ENCODE results near the gene RAPGEFL1.
"Not testable (repeated sequence)": the region's sequence is repeated elsewhere in the genome, so short reads cannot be mapped to it uniquely, and the experiment has no call there.

Gene RAPGEFL1, protein sequence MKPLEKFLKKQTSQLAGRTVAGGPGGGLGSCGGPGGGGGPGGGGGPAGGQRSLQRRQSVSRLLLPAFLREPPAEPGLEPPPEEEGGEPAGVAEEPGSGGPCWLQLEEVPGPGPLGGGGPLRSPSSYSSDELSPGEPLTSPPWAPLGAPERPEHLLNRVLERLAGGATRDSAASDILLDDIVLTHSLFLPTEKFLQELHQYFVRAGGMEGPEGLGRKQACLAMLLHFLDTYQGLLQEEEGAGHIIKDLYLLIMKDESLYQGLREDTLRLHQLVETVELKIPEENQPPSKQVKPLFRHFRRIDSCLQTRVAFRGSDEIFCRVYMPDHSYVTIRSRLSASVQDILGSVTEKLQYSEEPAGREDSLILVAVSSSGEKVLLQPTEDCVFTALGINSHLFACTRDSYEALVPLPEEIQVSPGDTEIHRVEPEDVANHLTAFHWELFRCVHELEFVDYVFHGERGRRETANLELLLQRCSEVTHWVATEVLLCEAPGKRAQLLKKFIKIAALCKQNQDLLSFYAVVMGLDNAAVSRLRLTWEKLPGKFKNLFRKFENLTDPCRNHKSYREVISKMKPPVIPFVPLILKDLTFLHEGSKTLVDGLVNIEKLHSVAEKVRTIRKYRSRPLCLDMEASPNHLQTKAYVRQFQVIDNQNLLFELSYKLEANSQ

GRCh38 chr17:40177275-40177874 lies at the start of gene RAPGEFL1:
Gene RAPGEFL1 (plus strand): TSS chr17:40177470. CDS start chr17:40177862, 392 bp downstream.
- DNase-seq, result peak; percentile 53

DNA sequence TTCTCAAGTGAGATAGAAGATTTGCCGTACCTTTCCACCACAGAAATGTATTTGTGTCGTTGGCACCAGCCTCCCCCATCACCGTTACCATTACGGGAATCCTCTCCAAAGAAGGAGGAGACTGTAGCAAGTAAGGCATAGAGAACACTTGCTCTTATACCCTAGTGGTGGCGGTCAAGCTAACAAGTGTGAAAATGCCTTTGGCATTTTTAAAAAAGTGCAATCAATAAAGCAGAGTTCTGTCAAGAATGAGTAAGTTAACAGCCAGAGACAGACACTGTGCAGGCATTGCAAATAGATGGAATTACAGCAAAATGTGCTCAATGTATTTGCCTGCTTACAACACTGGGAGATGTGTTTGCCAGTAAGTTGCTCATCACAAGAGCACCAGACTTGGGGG lies 47.8 kb upstream of the RAPGEFL1 start:
- no peak for DNase-seq

DNA sequence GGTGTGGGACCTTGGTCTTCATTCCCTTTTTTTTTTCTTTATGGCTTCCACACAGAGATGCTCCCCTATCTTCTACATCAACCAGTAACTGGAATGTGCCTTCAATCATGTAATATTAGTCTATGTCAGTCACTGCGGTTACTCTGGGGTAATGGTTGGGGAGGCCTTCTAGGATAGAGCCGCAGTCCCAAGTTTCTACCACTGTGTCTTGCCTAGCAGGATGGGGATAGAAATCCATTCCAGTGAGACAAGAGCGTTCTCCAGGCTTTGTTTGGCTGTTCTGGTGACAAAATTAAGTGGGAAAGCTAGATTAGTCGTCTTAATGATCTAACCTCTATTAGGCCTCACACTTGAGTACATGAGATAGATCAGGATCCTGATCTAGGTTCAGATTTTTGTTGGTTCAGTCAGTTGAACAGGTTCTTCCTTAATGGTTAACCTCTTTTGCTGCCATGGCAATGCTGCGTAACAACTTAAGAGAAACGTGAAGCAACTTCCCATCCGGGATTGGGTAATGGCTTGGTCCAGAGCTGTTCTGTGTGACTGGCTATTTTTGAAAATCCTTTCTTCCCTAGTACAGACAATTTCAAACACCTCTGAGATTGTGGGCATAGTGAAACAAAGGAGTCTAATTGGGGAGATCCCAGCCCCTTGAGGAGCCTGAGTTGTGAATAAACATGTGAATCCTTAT lies 46.8 kb upstream of the RAPGEFL1 start:
- no peak for DNase-seq

DNA sequence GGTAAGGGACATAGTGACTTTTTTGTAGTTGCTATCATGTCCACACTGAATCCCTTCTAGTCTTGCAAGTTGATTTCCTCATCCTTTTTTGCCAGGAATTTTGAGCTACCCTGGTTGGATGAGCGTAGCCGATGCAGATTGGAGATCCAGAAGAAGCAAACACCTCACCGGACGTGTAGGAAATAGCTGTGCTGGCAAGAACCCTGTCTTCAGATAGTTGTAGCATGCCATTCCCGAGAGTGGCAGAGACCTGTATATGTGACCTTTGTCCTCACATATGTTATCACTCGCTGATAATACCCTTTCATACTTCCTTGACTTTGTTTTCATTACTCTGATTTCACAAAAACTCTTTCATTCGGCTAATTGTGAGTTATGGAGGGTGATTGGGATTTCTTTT lies 43.1 kb upstream of the RAPGEFL1 start:
- no peak for DNase-seq

DNA sequence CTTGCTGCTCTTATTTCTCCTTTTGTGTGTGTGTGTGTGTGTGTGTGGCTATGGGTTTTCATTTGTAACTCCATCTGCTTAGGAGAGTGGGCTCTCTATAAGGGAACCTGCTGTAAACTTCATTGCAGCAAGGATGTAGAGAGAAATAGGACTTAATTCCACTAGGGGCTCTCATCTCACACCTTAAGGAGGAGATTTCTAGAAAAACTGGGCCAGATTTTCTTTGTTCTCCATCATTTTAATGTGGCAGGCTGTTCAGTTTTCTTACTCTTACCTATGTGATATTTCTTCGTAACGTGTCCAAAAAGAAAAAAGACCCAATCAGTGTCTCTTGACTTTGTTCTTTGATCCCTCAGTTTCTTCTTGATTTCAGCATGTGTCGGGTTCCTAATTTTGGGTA lies 41.5 kb upstream of the RAPGEFL1 start:
- DNase-seq, result no peak

DNA sequence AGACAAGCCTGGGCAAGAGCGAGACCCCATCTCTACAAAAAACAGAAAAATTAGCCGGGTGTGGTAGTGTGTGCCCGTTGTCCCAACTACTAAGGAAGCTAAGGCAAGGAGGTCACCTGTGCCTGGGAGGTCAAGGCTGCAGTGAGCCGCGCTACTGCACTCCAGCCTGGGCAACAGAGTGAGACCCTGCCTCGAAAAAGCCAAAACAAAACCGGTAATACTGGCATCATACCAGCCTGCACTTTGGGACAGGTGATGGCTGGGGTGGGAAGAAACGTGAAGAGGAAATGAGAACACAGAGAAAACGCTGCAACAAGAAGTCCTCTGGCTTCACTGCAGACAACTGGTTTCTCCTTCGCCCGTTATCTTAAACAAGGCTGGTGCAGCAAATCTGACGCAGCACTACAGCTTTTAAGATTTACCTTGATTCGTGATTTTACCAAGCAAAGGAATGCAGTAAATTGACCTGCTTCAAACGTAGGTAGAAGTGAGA lies 37.7 kb upstream of the RAPGEFL1 start:
- no peak for DNase-seq

DNA sequence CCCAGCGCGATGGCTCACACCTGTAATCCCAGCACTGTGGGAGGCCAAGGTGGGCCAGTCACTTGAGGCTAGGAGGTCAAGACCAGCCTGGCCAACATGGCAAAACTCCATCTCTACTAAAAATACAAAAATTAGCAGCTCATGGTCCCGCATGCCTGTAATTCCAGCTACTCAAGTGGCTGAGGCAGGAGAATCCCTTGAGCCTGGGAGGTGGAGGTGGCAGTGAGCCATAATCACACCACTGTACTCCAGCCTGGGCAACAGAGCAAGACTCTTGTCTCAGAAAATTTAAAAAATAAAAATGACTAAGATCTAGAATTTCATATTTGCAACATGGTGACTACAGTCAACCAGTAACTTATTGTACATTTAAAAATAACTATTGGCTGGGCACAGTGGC lies 34.1 kb upstream of the RAPGEFL1 start:
- DNase-seq, result not testable (repeated sequence)

DNA sequence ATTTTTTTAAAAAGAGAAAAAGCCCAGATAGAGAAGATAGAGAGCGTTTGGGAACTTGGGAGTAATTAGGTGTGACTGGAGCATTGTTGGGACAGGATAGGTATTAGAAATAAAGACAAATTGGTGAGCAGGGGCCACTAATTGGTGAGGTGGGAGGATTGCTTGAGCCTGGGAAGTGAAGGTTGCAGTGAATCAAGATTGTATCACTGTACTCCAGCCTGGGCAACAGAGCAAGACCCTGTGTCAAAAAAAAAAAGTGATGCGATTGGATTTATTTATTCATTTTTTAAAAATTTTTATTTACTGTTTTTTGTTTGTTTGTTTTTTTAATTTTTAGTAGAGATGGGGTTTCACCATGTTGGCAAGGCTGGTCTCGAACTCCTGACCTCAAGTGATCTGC lies 31.8 kb upstream of the RAPGEFL1 start:
- DNase-seq, result no peak

DNA sequence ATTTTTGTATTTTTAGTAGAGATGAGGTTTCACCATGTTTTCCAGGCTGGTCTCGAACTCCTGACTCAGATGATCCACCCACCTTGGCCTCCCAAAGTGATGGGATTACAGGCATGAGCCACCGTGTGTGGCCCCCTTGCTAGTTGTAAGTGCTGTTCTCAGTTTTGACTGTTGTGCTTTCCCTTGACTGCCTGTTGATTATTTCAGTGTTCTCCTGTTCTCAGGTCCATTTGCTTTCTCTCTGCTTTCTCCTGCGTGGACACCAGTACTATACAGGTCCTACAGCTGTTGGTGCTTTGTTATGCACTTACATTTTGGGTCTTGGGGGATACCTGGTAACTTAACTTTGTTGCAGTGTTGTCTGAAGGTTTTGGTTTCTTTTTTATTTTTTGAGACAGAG lies 28.7 kb upstream of the RAPGEFL1 start:
- no peak for DNase-seq

GRCh38 chr17:40150276-40150675 lies 27.0 kb upstream of the RAPGEFL1 start:
- no peak for DNase-seq

DNA sequence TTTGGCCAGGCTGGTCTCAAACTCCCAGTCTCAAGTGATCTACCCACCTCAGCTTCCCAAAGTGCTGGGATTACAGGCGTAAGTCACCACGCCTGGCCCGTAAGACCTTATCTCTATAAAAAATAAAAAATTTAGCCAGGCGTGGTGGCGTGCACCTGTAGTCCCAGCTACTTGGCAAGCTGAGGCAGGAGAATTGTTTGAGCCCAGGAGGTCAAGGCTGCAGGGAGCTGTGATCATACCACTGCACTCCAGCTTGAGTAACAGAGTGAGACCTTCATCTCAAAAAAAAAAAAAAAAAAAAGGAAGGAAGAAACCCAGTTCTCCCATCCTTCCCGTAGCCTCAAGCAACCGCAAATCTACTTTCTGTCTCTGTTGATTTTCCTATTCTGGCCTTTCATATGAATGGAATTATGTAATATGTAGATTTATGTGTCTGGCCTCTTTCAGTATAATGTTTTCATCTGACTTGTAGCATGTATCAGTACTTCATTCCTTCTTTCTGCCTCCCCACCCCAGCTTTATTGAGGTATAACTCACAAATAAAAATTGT lies 25.8 kb upstream of the RAPGEFL1 start:
- DNase-seq, result no peak

- no peak for DNase-seq
Measured at GRCh38 chr17:40153603-40154236, 23.6 kb upstream of the RAPGEFL1 start.

GRCh38 chr17:40157973-40158372 lies 19.3 kb upstream of the RAPGEFL1 start:
- DNase-seq, result no peak

- no peak for DNase-seq
Measured at GRCh38 chr17:40158438-40159013, 18.7 kb upstream of the RAPGEFL1 start.

DNA sequence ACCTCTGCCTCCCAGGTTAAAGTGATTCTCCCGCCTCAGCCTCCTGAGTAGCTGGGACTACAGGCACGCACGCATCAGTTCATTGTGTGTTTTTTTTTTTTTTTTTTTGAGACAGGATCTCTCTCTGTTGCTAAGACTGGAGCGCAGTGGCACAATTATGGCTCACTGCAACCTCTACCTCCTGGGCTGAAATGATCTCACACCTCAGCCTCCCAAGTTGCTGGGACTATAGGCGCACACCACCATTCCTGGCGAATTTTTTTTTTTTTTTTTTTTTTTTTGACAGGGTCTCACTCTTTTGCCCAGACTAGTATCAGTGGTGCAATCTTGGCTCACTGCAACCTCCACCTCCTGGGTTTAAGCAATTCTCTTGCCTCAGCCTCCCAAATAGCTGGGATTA lies 17.8 kb upstream of the RAPGEFL1 start:
- DNase-seq, result no peak

DNA sequence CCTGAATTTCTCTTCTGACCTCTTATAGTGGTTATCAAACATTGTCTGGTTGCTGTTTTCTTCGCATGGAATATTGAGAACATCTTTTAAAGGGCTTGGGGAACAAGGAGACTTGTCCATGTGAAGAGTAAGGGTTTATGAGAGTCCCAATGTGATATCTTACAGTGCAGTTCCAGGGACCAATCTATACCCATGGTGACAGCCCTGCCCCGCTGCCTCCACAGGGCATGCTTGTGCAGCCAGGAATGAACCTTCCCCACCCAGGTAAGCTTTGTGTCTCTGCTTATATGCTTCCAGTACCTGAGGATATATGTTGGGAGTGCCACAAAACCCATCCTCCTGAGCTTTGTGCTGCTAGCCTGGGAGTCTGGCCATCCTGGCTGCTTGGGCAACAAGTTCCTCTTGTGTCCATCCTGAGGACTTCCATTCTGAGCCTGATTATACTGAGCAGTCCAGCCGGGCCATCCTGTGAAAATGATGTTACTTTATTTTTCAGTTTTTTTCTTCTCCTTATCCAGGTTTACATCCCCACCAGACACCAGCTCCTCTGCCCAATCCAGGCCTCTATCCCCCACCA lies 9.5 kb upstream of the RAPGEFL1 start:
- no peak for DNase-seq

GRCh38 chr17:40168262-40168832 lies 8.9 kb upstream of the RAPGEFL1 start:
- DNase-seq, result peak; percentile 22

GRCh38 chr17:40170325-40170724 lies 6.9 kb upstream of the RAPGEFL1 start:
- no peak for DNase-seq

- DNase-seq, result no peak
Measured at GRCh38 chr17:40171750-40172149, 5.5 kb upstream of the RAPGEFL1 start.

DNA sequence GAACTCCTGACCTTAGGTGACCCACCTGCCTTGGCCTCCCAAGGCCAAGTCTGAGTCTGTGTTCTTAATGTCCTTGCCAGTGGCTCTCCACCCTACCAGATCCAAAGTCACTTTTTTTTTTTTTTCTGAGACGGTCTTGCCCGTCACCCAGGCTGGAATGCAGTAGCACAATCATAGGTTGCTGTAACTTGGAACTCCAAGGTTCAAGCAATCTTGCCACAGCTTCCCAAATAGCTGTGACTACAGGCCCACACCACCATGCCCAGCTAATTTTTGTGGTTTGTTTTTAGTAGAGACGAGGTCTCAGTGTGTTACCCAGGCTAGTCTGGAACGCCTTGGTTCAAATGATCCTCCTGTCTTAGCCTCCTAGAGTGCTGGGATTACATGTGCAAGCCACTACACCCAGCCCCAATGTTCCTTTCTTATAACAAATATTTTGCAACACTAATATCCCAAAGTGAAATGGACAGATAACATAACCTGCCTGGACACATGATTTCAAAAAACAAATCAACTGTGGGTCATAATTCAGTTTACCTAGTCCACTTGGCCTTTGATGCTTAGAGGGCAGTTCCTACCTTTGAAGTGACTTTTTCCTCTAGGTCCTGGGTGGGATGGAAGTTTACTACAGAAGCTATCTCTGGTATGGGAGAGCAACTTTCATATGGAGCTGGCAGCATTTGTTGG lies 4.0 kb upstream of the RAPGEFL1 start:
- DNase-seq, result no peak

DNA sequence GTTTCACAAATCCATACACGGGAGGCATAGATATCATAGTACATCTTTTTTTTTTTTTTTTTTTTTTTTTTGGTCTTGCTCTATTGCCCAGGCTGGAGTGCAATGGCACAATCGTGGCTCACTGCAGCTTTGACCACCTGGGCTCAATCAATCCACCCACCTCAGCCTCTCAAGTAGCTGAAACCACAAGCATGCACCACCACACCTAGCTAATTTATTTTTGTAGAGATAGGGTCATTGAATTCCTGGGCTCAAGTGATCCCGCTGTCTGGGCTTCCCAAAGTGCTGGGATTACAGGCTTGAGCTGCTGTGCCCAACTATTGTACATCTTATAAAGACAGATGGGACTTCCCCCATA lies 3.5 kb upstream of the RAPGEFL1 start:
- DNase-seq, result no peak

Data from NCI-H526 treated with DMSO at 0.1 percent for 48 hours (cell line).